HepG2 (cell line): Measurements from ENCODE around the gene AFF1. TPM values are rescaled to one million over a fixed set of nuclear protein-coding genes. Genes with fewer than 3 reads are reported as not detected.

Experiments
- ATAC-seq: fragments of 200-7000 bp; cut with Tn5 transposase; 3 replicates; pipeline ENCODE4 v1.9.1; 2020; ENCODE audit warnings: mild to moderate bottlenecking, moderate library complexity
- BruUV-seq: library from RNA; stranded (reverse); fragments of 400-500 nt; replicated peaks from 2 replicates; lab custom pipeline; 2021; lab: Mats Ljungman, UMichigan
- CTCF ChIA-PET: fragments of 300-600 bp; formaldehyde crosslinking; extraction: SDS; loops from one replicate; lab custom pipeline; 2021; ENCODE audit warnings: low total read pairs, inconsistent platforms, low intra/inter-chr PET ratio; lab: Yijun Ruan, JAX
- POLR2A ChIA-PET: fragments of 350-600 bp; sonication (Branson Sonifier 250); formaldehyde crosslinking; loops from one replicate; lab custom pipeline; 2020; ENCODE audit warnings: antibody characterized with exemption, inconsistent platforms; lab: Yijun Ruan, JAX
- DNase-seq: peaks from one replicate; pipeline ENCODE4 v3.0.0-alpha.2; 2015; ENCODE audit warnings: low spot score
- FAIRE-seq: peaks from 3 replicates; lab custom pipeline; 2011; peaks lifted over from hg19 to GRCh38; lab: Jason Lieb, UNC
- H2AFZ ChIP-seq: one replicate; pipeline ENCODE4 v1.6.1; 2011; ENCODE audit warnings: low read length, inconsistent platforms
- H3K27ac ChIP-seq: fragments of 300-600 bp; 3 replicates; pipeline ENCODE4 v1.8.0; 2011; ENCODE audit warnings: mixed run types, mild to moderate bottlenecking, mixed read lengths, low read length, inconsistent platforms; ENCODE audit not compliant: insufficient read depth; ENCODE audit errors: extremely low read length
- H3K27me3 ChIP-seq, 2 experiments: fragments of 200-600 bp in 1 of 2; 2 replicates in 1 of 2; 3 replicates in 1 of 2; pipeline versions ENCODE4 v1.6.0 to v1.8.0; 2011; ENCODE audit warnings: low read length in 2 of 2, mild to moderate bottlenecking in 2 of 2, moderate library complexity in 2 of 2, inconsistent platforms in 1 of 2; ENCODE audit not compliant: insufficient read depth in 2 of 2, control insufficient read depth in 1 of 2
- H3K36me3 ChIP-seq, 2 experiments: fragments of 200-600 bp in 1 of 2; replicated peaks in 1 of 2; 2 replicates in 1 of 2; 3 replicates in 1 of 2; pipeline versions ENCODE4 v1.5.1 to v1.8.0; 2011; ENCODE audit warnings: low read length in 2 of 2, inconsistent platforms in 1 of 2; ENCODE audit not compliant: insufficient read depth in 2 of 2, control insufficient read depth in 1 of 2
- H3K4me1 ChIP-seq: 2 replicates; pipeline ENCODE4 v1.5.1; 2012; ENCODE audit warnings: low read length, inconsistent platforms; ENCODE audit not compliant: insufficient read depth
- H3K4me2 ChIP-seq: 2 replicates; pipeline ENCODE4 v1.6.0; 2011; ENCODE audit warnings: low read depth, low read length, inconsistent platforms
- H3K4me3 ChIP-seq, 3 experiments: fragments of 200-600 bp in 1 of 3; sonication (generic), shearing (Covaris generic) in 1 of 3; replicated peaks in 1 of 3; 2 replicates each; pipeline ENCODE4 v1.5.1; 2011 to 2016; ENCODE audit warnings: low read length in 3 of 3, inconsistent platforms in 2 of 3, low read depth in 2 of 3, mild to moderate bottlenecking in 2 of 3, control low read depth in 1 of 3, mixed read lengths in 1 of 3; ENCODE audit not compliant: insufficient read depth in 1 of 3
- H3K79me2 ChIP-seq: one replicate; pipeline ENCODE4 v1.6.1; 2011; ENCODE audit warnings: low read length, inconsistent platforms; ENCODE audit not compliant: insufficient read depth
- H3K9ac ChIP-seq: 2 replicates; pipeline ENCODE4 v1.6.0; 2011; ENCODE audit warnings: mild to moderate bottlenecking, low read depth, low read length, inconsistent platforms; ENCODE audit not compliant: insufficient read depth
- H3K9me3 ChIP-seq: 2 replicates; pipeline ENCODE4 v1.5.1; 2012; ENCODE audit warnings: mild to moderate bottlenecking, low read length
- H4K20me1 ChIP-seq: 2 replicates; pipeline ENCODE4 v1.6.0; 2011; ENCODE audit warnings: inconsistent platforms, mild to moderate bottlenecking, low read length, moderate library complexity; ENCODE audit not compliant: insufficient read depth
- MAX ChIP-seq: IDR thresholded peaks from 2 replicates; pipeline ENCODE4 v1.6.1; 2012; ENCODE audit warnings: inconsistent platforms
- NFAT5 ChIP-seq: sonication (generic); formaldehyde crosslinking; IDR thresholded peaks from 2 replicates; pipeline ENCODE4 v1.4.0; 2020; ENCODE audit warnings: missing genetic modification reagents
- RELA ChIP-seq: sonication (generic); formaldehyde crosslinking; IDR thresholded peaks from 2 replicates; pipeline ENCODE4 v1.4.0; 2020; ENCODE audit warnings: missing genetic modification reagents
- ZBTB43 ChIP-seq: sonication (generic); formaldehyde crosslinking; conservative IDR thresholded peaks from 2 replicates; pipeline ENCODE4 v1.4.0; 2020; ENCODE audit warnings: missing genetic modification reagents
- ZNF354B ChIP-seq: sonication (generic); formaldehyde crosslinking; IDR thresholded peaks from 2 replicates; pipeline ENCODE4 v1.8.0; 2022; ENCODE audit warnings: mild to moderate bottlenecking, missing genetic modification reagents
- ZNF430 ChIP-seq: sonication (generic); formaldehyde crosslinking; IDR thresholded peaks from 2 replicates; pipeline ENCODE4 v1.9.0; 2021; ENCODE audit warnings: mild to moderate bottlenecking, missing genetic modification reagents
- ZNF460 ChIP-seq: sonication (generic); formaldehyde crosslinking; IDR thresholded peaks from 2 replicates; pipeline ENCODE4 v1.5.1; 2020; ENCODE audit warnings: missing genetic modification reagents, mild to moderate bottlenecking, borderline replicate concordance
- WGBS: methylation state at CpG from one replicate; pipeline ENCODE4 v1.1.6; 2017; ENCODE audit warnings: low lambda C conversion rate; 5-methylcytosine and 5-hydroxymethylcytosine counted together
- in situ Hi-C: cut with HindIII; loops from 2 replicates; pipeline ENCODE4 v1.10.0; 2017; ENCODE audit warnings: low pct_unique_long_range_greater_than_20kb; ENCODE audit not compliant: extremely low pct_ligation_motif_present
- intact Hi-C: fragments of 100-400 bp; cut with micrococcal nuclease; formaldehyde crosslinking; loops from one replicate; pipeline ENCODE4 v1.10.0; 2022; ENCODE audit not compliant: unreplicated experiment
- polyA plus RNA-seq, 8 experiments: library from polyadenylated mRNA; depleted of rRNA in 3 of 8; stranded (reverse) in 7 of 8; unstranded in 1 of 8; fragments of >200 nt; fragmentation: Illumina TruSeq in 4 of 8; extraction: Trizol in 4 of 8; gene quantifications; 2 replicates each; pipeline versions ENCODE4 v1.2.1 to v1.2.3, GENCODE V29; 2011 to 2016; ENCODE audit warnings: low read depth in 4 of 8, missing spikeins in 1 of 8, mixed read lengths in 1 of 8; ENCODE audit not compliant: insufficient read depth in 1 of 8
- total RNA-seq, 5 experiments: library from RNA; depleted of rRNA; stranded (reverse); fragments of >200 nt; fragmentation: Illumina TruSeq; extraction: Trizol; gene quantifications; 2 replicates each; pipeline ENCODE4 v1.2.3, GENCODE V29; 2016; ENCODE audit warnings: low read depth in 1 of 5

The AFF1 gene
- total and polyA plus RNA-seq, 2 of the 13 experiments (the other 11 are each of a cell fraction or from before 2014, with no cell fraction given), result 15.5 to 15.9 TPM

- TF ChIP-seq MAX, result no peak
- no peak for TF ChIP-seq ZNF430 (CRISPR knock-in tag)
- no peak for TF ChIP-seq ZNF354B (CRISPR knock-in tag)
Measured at GRCh38 chr4:87120411-87121162, 185.8 kb downstream of the AFF1 start (continued).

GRCh38 chr4:87121341-87122065 is 186.7 kb downstream of the AFF1 start:
- Histone ChIP-seq H3K4me1 (peaks cover 31% of the 10 kb centered on the region), H3K27me3 (no peaks in the 10 kb centered on the region)
- POLR2A ChIA-PET, result no interaction called here
- BruUV-seq, result no TSS peak
- ATAC-seq (no peak), FAIRE-seq (no peak)
- TF ChIP-seq RELA (CRISPR knock-in tag) (no peak), ZBTB43 (CRISPR knock-in tag) (no peak), NFAT5 (no peak), ZNF460 (CRISPR knock-in tag) (no peak)
- TF ChIP-seq, all 625 proteins: peak for 0
- CTCF ChIA-PET, result no interaction called here
- no peak for DNase-seq
- Histone ChIP-seq H3K4me2 (no peak overlapping the region), H3K9ac (no peak overlapping the region), H3K36me3 (peaks cover 11 to 70% of the 10 kb centered on the region in 2 experiments; a peak in 4 of 5 replicates), H3K27ac (no peak overlapping the region), H2AFZ (no peak overlapping the region), H3K4me3 (no peak overlapping the region), H3K9me3 (no peaks in the 10 kb centered on the region), H3K79me2 (peaks cover 3% of the 10 kb centered on the region), H4K20me1 (no peaks in the 10 kb centered on the region)
- intact Hi-C loops, result no loop called here
- in situ Hi-C loops, result no loop called here
- 98% methylated on average over 4 of the region's 4 CpGs for whole genome bisulfite sequencing
